Measurements from ENCODE around the gene RPS16.

RPS16 gene

GRCh38 chr19:39405958-39406655 lies 29.6 kb downstream of the RPS16 start:
- no peak for DNase-seq

DNA sequence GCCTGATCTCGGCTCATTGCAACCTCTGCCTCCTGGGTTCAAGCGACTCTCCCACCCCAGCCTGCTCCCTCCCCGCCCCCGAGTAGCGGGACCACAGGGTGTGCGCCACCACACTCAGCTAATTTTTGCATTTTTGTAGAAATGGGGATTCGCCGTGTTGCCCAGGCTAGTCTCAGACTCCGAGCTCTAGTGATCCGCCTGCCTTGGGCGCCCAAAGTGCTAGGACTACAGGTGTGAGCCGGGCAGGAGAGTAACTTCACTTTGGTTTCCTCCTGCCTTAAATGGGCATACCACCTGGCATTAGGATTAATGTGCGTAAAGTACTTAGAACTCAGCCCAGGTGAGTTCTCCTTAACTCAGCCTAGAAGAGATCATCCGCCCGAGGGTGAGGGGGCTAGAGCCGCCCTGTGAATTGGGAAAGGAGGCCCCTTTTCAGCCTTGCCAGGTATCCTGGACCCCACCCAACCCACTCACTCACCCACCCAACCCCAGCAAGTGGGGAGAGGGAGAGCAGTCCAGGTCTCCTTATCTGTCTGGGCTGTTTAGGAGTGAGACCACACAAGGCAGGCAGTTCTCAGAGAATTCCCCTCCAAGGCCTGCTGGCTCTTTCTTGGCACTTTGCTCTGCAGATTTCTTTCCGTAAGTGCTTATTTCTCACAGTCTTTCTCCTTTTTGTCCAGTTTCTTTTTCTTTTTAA lies 30.3 kb downstream of the RPS16 start:
- no peak for DNase-seq

- DNase-seq: peak; percentile 89
Measured at GRCh38 chr19:39403331-39404312, 32.1 kb downstream of the RPS16 start.

DNA sequence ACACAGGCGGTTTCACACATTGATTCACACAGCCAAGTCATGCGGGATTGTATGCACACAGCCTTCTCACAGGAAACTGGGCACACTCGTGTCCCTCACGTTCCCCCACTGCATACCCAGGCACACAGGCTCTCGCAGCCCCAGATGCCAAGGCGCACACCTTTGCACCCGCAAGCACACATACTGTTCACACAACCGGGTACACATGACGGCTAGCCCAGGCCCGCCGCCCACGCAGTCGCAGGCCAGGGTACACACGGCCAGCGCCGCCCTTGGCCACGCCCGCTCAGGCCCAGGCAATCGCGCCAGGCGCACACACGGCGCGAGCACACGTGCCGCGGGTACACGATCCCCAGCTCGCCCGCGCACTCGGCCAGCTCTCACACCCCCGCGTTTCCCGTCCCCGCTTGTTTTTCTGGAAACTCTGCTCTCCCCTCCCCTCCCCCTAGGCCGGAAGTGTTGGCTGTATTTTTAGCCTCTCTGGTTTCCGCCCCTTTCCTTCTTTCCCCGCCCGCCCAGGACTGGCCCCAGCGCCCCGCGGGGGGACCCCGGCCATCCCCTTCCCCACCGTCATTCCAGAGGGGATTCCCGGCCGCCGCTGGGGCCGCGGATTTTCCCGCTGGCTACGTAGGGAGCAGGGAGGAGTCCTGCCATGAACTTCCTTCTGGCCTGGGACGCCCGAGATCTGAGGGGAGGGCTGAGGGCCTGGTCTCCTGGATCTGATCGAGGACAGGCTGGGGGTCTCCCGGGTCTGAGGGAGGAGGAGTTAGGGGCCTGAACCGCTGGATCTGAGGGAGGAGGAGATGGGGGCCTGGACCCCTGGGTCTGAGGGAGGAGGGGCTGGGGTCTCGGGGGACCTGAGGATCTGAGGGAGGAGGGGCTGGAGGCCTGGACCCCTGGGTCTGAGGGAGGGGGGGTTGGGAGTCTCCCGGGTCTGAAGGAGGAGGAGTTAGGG lies 33.1 kb downstream of the RPS16 start:
- peak; percentile 90 for DNase-seq

DNA sequence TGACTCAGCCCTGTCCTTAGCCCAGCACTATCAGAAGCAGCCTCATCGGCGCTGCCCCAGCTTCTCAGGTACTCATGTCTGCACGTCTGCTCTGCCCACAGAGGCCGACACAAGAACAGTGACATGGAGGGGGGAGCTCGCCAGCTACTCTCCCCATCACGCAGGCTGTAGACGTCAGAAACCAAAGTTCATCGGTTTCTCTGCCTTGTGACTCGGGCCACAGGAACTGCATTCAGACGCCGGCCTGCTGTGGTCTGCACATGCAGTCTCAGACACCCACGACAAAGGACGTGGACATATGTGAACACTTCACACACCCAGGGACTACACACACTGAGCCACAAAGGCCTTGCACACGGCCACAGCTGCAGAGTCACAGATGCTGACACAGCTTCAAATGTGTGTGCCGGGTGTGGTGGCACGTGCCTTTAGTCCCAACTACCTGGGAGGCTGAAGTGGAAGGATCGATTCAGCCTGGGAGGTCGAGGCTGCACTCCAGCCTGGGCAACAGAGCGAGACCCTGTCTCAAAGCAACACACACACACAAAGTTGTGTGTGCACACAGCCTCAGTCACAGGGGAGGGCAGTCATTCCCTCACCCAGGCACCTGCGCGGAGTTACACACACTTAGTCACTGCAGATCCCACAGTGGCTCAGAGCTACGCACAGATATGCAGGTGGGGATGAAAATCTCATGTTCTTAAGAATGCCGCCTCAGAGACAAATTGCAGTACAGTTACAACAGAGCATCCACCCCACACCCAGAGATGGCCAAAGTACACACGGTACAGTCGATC lies 34.0 kb downstream of the RPS16 start:
- peak; percentile 76 for DNase-seq

DNA sequence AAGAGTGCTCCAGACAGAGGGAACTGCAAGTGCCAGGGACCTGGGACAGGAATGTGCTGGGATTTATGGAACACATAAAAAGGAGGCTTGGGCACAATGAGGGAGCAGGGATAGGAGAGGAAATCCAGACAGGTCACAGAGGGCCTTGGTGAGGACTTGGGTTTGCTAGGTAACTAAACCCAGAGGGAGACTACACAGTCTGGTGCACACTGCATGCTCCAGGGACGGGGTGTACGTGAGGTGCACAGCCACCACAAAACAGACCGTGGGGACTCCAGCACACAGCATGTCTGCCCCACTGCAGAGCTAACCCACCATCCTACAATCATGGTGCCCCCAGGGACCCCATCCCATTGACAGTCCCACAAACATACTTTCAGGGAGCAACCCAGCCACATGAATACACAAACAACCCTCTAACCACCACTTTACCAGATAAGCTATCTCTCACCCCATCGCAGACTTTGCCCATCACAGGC lies 34.6 kb downstream of the RPS16 start:
- no peak for DNase-seq

GRCh38 chr19:39400061-39400460 lies 35.7 kb downstream of the RPS16 start:
- DNase-seq: no peak

DNA sequence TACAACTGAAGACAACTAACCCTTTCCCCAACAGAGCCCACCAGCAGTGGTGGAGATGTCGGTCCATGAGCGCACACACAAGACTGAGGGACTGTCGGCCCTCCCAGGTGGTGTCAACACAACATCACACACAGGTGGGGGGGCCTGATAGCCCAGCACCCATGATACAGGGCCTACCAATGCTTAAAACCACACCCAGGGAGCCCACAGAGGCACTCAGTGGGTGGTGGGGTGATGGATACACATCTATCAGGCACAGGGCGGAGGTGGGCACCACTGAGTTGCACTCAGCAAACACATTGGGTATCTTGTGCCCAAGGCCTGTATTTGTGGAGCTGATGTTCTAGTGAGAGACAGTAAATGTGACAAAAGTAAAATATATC lies 36.1 kb downstream of the RPS16 start:
- no peak for DNase-seq

- peak; percentile 89 for DNase-seq
Measured at GRCh38 chr19:39398297-39398864, 37.4 kb downstream of the RPS16 start.

- DNase-seq: peak; percentile 90
Measured at GRCh38 chr19:39397360-39398296, 38.1 kb downstream of the RPS16 start.

DNA sequence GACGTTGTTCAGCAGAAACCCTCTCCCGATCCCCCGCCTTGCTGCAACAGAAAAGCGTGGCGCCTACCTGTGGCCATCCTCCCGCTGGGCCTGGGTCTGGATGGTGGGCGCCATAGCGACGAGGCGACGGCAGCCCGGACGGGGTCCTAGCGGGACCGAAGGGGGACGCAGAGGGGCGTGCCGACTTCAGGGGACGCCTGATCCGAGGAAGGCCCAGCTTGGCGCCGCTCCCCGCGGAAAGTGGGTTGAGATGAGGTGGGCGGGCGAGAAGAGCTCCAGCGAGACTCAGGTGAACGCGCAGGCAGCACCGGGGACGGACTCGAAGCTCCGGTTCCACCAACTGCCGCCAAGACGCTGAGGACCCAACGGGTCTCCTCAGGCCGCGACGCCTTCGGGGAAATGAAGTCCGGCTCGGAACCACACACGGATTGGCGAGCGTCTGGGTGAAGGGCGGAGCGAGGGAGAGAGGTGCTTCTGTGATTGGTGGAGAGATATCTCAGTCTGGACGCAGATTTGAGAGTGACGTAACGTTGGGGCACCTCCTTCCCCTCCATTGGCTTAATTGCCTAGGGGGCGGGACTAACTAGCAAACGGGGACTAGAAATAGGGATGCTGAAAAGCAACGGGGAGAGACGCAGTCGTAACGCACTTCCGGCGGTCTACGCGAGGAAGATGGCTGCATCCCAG lies 44.9 kb downstream of the RPS16 start, which contains the start of the genes MED29 and PAF1:
Gene MED29, plus strand, starts transcription at position 628 of the 687 bp plus-strand sequence. Its CDS starts 45 bp downstream, at position 673.
Gene PAF1, minus strand, starts transcription at position 356 of the 687 bp plus-strand sequence. Its CDS starts 242 bp downstream, at position 114.
- DNase-seq: peak; percentile 99

DNA sequence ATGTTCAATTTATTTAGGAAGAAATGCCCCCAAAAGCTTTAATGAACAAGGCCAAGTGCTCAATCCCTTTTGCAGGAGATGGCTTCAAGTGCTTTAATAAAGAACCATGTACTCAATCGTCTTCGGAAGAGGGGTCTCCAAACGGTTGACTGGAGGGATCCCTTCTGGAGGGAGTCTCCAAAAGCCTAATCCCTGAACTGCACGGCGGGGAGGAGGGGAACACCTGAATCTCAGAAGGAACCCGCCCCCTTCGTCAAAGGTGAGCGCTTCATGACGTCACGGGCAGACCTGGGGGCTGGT lies 45.3 kb downstream of the RPS16 start:
- DNase-seq: no peak

DNA sequence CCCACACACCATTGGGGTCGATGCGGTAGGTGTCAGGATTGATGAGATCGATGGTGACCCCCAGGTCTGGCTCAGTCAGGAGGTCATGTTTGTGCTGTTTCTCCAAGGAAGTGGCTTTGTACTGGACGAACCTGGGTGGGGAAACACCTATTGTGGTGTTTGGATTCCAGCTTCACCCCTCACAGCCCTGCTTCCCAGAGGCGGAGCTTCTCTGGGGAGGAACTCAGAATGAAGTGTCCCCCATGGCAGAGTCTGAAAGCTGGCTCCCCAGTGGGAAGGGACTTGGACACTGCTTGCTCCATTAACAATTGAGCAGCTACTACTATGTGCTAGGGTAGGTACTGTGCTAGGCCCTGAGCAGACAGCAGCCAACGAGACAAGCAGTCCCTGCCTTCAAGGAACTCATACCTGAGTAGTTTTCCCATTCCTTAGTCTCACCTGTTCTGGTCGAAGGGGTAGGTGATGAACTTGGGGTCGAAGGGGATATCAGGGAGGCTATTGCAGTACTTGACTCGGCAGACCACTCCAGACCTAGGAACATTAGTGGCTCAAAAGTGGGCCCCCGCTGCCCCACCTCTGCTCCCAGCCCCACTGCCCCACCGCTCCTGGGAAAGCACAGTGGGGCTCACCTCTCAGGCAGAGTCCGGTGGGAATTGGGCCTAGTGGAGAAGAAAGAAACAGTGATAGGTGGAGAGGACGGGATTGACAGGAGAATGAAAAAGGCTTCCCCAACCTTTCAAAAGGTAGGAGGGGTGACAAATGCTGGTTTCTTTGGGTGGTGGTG lies 45.9 kb downstream of the RPS16 start:
- DNase-seq: no peak

GRCh38 chr19:39388657-39389056 lies 47.1 kb downstream of the RPS16 start:
- no peak for DNase-seq

GRCh38 chr19:39386557-39386956 lies 49.2 kb downstream of the RPS16 start:
- no peak for DNase-seq

GRCh38 chr19:39385629-39386411 lies 49.9 kb downstream of the RPS16 start:
- DNase-seq: no peak

Data from inflammatory macrophage treated with lipopolysaccharide for 4 hours (primary cell).